Stimulated activated effector memory CD8-positive, alpha-beta T cell treated with anti-CD3 and anti-CD28 coated beads, Interleukin-12 subunit alpha, Interleukin-12 subunit beta, amount 100 ng/mL, for 72 hours (primary cell): ENCODE measurements around the gene OR10A4.
A peak's percentile ranks its signal among the peaks of the same experiment; 100 is the strongest.
"Not testable (repeated sequence)": the region's sequence is repeated elsewhere in the genome, so short reads cannot be mapped to it uniquely, and the experiment has no call there.

Experiments
- ATAC-seq: fragments of 150-1000 bp; cut with Tn5 transposase; 2 replicates; pipeline ENCODE4 v1.10.0; 2021
- DNase-seq, 2 donors: peaks; one replicate each; pipeline ENCODE4 v3.0.0; 2021 to 2022; ENCODE audit warnings: low spot score in 2 of 2
- H3K27ac Mint-ChIP-seq: one replicate; pipeline ENCODE4 v1.8.0; 2022; ENCODE audit warnings: mild to moderate bottlenecking, mixed read lengths
- H3K36me3 Mint-ChIP-seq: one replicate; pipeline ENCODE4 v1.8.0; 2022; ENCODE audit warnings: mild to moderate bottlenecking, mixed read lengths
- H3K4me1 Mint-ChIP-seq: one replicate; pipeline ENCODE4 v1.8.0; 2022; ENCODE audit warnings: mixed read lengths
- H3K4me3 Mint-ChIP-seq: one replicate; pipeline ENCODE4 v1.8.0; 2022; ENCODE audit warnings: mild to moderate bottlenecking, mixed read lengths
- H3K9me3 Mint-ChIP-seq: one replicate; pipeline ENCODE4 v1.8.0; 2022; ENCODE audit warnings: mixed read lengths

The OR10A4 gene

GRCh38 chr11:6876914-6877313 lies 489 bp downstream of the OR10A4 start:
- Mint-ChIP-seq H3K36me3 (no peaks in the 10 kb centered on the region), H3K4me1 (no peaks in the 10 kb centered on the region), H3K9me3 (peaks cover 3% of the 10 kb centered on the region), H3K4me3 (no peak overlapping the region), H3K27ac (no peak overlapping the region)
- no peak for ATAC-seq
- DNase-seq: no peak

DNA sequence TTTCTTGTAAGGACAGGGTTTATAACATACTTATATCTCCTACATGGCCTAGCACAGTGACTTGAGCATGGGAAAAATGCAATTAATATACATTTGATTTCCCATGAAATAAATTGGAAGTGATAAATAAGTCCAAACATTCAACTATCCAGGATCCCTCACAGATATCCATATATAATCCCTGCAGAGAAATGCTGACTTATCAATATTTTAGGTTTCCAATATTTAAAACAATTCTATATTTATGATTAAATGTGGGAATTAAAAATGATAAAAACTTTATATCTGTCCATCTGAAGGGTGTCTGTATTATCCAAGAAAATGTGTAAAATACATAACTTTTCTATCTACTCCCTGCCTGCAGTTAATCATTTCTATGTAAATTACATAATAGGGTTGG lies 6.3 kb downstream of the OR10A4 start:
- DNase-seq: no peak
- H3K4me1 Mint-ChIP-seq: no peaks in the 10 kb centered on the region
- ATAC-seq: no peak
- no peak overlapping the region for H3K27ac Mint-ChIP-seq
- peaks cover 3% of the 10 kb centered on the region for H3K9me3 Mint-ChIP-seq
- H3K4me3 Mint-ChIP-seq: no peak overlapping the region
- no peaks in the 10 kb centered on the region for H3K36me3 Mint-ChIP-seq

- DNase-seq, H3K4me3 Mint-ChIP-seq, ATAC-seq, H3K4me1 Mint-ChIP-seq, H3K9me3 Mint-ChIP-seq, H3K27ac Mint-ChIP-seq, H3K36me3 Mint-ChIP-seq: not testable (repeated sequence)
Observed at GRCh38 chr11:6887711-6888110, 11.3 kb downstream of the OR10A4 start.

DNA sequence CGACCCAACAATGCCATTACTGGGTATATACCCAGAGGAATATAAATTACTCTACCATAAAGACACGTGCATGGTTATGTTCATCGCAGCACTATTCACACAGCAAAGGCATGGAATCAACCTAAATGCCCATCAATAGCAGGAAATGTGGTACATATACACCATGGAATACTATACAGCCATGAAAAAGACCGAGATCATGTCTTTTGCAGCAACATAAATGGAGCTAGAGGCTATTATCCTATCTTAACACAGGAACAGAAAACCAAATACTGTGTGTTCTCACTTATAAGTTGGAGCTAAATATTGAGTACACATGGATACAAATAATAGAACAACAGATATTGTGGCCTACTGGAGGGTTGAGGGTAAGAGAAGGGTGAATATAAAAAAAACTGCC lies 12.4 kb downstream of the OR10A4 start:
- no peak overlapping the region for H3K27ac Mint-ChIP-seq
- H3K4me1 Mint-ChIP-seq: no peaks in the 10 kb centered on the region
- H3K9me3 Mint-ChIP-seq: peaks cover 3% of the 10 kb centered on the region
- DNase-seq (no peak), ATAC-seq (no peak)
- no peaks in the 10 kb centered on the region for H3K36me3 Mint-ChIP-seq
- H3K4me3 Mint-ChIP-seq: no peak overlapping the region

DNA sequence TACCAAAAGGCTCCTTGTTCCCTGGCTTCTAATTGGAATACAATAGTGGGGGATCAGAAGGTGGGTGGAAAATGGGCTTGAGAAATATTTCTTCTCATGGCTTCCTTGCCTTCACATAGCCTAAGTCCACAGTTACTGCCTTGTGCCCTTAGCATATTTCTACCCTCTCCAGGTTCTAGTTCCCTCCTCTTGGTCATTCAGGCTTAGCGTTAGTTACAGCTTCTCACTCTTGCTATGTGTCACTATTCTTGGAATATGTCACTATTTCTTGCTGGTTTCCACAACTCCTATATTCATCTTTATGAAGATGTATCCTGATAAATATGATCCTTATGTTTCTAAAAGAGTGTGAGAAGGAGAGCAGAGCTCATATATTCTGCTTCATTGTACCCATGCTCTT lies 13.4 kb downstream of the OR10A4 start:
- H3K4me1 Mint-ChIP-seq: no peaks in the 10 kb centered on the region
- no peaks in the 10 kb centered on the region for H3K36me3 Mint-ChIP-seq
- no peak for ATAC-seq
- no peak overlapping the region for H3K27ac Mint-ChIP-seq
- no peak for DNase-seq
- peaks cover 3% of the 10 kb centered on the region for H3K9me3 Mint-ChIP-seq
- H3K4me3 Mint-ChIP-seq: no peak overlapping the region

GRCh38 chr11:6892400-6892799 lies 16.0 kb downstream of the OR10A4 start, which contains the start of gene OR2D2:
Gene OR2D2, minus strand, starts transcription at chr11:6892500. Its CDS starts 0 bp downstream, at chr11:6892500.
- Mint-ChIP-seq H3K4me3 (no peak within 1 kb of the TSS), H3K9me3 (no peaks in the 10 kb centered on the region), H3K36me3 (no peaks in the 10 kb centered on the region)

DNA sequence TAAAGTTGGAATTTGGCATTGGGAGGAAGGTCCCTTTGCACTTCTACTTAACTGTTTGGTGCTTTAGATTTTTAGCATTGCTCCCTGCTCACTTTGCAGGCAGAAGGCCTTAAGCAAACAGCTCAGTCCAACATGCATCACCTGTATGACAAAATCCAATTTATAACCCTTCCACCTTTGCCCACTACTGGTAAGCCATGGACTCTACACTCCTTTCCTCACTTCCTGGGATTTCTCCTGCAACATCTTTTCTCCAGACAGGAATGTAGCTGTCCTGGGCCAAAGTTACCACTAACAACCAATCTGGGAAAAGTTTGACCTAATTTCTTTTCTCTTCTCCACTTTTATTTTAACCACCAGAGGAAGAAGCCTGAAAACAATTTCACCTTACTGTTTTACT lies 17.7 kb downstream of the OR10A4 start:
- ATAC-seq (no peak), DNase-seq (no peak)
- Mint-ChIP-seq H3K9me3 (no peaks in the 10 kb centered on the region), H3K36me3 (no peaks in the 10 kb centered on the region), H3K4me3 (no peak overlapping the region), H3K4me1 (no peaks in the 10 kb centered on the region), H3K27ac (no peak overlapping the region)

More at GRCh38 chr11:6892400-6892799, 16.0 kb downstream of the OR10A4 start, which contains the start of gene OR2D2:
- no peak within 1 kb of the TSS for H3K27ac Mint-ChIP-seq
- ATAC-seq (no peak), DNase-seq (no peak)
- H3K4me1 Mint-ChIP-seq: no peaks in the 10 kb centered on the region

GRCh38 chr11:6895010-6895409 lies 18.6 kb downstream of the OR10A4 start:
- ATAC-seq (peak; percentile 78), DNase-seq (no peak)
- no peak overlapping the region for H3K4me3 Mint-ChIP-seq
- no peak overlapping the region for H3K27ac Mint-ChIP-seq
- H3K4me1 Mint-ChIP-seq: no peaks in the 10 kb centered on the region
- H3K36me3 Mint-ChIP-seq: no peaks in the 10 kb centered on the region
- H3K9me3 Mint-ChIP-seq: no peaks in the 10 kb centered on the region

DNA sequence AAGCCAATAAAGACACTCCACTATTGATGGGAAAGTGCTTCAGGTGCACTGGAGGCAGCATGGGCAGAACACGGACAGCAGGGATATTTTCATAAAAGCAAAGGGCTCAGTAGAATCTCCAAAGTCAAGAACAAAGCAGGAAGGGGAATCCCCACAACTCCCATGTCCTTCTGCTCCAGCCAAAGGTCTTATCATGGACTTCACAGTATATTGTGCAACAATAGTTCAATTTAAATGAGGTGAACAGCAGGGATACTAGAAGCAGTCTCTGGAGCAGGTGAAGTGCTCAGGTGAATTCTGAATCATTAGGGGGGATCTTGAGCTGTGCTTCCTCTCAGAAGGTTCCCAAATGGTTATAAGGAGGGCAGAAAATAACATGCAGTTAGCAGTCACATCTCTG lies 22.5 kb downstream of the OR10A4 start:
- H3K9me3 Mint-ChIP-seq: no peaks in the 10 kb centered on the region
- H3K27ac Mint-ChIP-seq: no peak overlapping the region
- no peak overlapping the region for H3K4me3 Mint-ChIP-seq
- DNase-seq: no peak
- H3K4me1 Mint-ChIP-seq: no peaks in the 10 kb centered on the region
- no peak for ATAC-seq
- no peaks in the 10 kb centered on the region for H3K36me3 Mint-ChIP-seq

- DNase-seq (no peak), ATAC-seq (no peak)
- Mint-ChIP-seq H3K36me3 (no peaks in the 10 kb centered on the region), H3K4me3 (no peak overlapping the region), H3K4me1 (no peaks in the 10 kb centered on the region), H3K27ac (no peak overlapping the region), H3K9me3 (no peaks in the 10 kb centered on the region)
Observed at GRCh38 chr11:6900327-6900999, 24.0 kb downstream of the OR10A4 start.

DNA sequence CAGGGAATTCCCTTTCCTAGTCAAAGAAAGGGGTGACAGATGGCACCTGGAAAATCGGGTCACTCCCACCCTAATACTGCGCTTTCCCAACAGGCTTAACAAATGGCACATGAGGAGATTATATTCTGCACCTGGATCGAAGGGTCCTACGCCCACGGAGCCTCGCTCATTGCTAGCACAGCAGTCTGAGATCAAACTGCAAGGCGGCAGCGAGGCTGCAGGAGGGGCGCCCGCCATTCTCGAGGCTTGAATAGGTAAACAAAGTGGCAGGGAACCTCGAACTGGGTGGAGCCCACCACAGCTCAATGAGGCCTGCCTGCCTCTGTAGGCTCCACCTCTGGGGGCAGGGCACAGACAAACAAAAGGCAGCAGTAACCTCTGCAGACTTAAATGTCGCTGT lies 28.4 kb downstream of the OR10A4 start:
- H3K9me3 Mint-ChIP-seq, H3K27ac Mint-ChIP-seq, H3K4me3 Mint-ChIP-seq, H3K36me3 Mint-ChIP-seq, DNase-seq, H3K4me1 Mint-ChIP-seq, ATAC-seq: not testable (repeated sequence)

GRCh38 chr11:6911378-6911777 lies 35.0 kb downstream of the OR10A4 start:
- H3K36me3 Mint-ChIP-seq: no peaks in the 10 kb centered on the region
- ATAC-seq: peak; percentile 28
- H3K4me3 Mint-ChIP-seq: no peak overlapping the region
- no peak for DNase-seq
- H3K27ac Mint-ChIP-seq: no peak overlapping the region
- H3K4me1 Mint-ChIP-seq: no peaks in the 10 kb centered on the region
- no peaks in the 10 kb centered on the region for H3K9me3 Mint-ChIP-seq

- Mint-ChIP-seq H3K36me3 (no peaks in the 10 kb centered on the region), H3K27ac (no peak overlapping the region), H3K9me3 (no peaks in the 10 kb centered on the region), H3K4me3 (no peak overlapping the region), H3K4me1 (no peaks in the 10 kb centered on the region)
- ATAC-seq (peak; percentile 32), DNase-seq (no peak)
Observed at GRCh38 chr11:6911948-6912347, 35.5 kb downstream of the OR10A4 start.

DNA sequence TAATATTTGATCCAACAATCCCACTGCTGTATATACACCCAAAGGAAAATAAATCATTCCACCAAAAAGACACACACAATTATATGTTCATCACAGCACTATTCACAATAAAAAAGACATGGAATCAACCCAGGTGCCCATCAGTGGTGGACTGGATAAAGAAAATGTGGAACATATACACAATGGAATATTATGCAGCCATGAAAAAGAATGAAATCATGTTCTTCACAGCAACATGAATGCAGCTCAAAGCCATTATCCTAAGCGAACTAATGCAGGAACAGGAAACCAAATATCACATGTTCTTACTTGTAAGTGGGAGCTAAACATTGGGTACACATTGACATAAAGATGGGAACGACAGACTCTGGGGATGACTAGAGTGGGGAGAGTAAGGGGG lies 43.3 kb downstream of the OR10A4 start:
- Mint-ChIP-seq H3K4me1 (no peaks in the 10 kb centered on the region), H3K27ac (no peak overlapping the region), H3K4me3 (no peak overlapping the region), H3K36me3 (no peaks in the 10 kb centered on the region), H3K9me3 (no peaks in the 10 kb centered on the region)
- no peak for ATAC-seq
- DNase-seq: no peak

DNA sequence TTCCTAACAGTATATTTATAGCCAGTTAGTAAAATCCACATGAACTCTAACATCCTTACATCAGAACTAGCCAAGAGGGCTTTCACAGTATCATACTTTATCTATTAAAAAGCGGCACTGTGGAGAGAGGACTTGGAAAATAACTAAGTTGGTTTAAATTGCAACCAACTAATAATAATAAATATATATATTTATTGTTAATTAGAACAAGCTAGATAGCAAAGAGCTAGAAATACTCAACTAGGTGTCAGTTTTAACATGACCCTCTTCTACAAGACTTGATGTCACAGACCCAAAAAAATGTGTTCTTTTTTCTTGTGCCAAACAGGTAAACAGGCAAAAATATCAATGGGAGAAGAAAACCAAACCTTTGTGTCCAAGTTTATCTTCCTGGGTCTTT lies 44.3 kb downstream of the OR10A4 start, which contains the start of gene OR2D3:
Gene OR2D3, plus strand, starts transcription at position 301 of the 400 bp plus-strand sequence. Its CDS starts 0 bp downstream, at position 301.
- no peak for DNase-seq
- no peaks in the 10 kb centered on the region for H3K36me3 Mint-ChIP-seq

GRCh38 chr11:6925007-6925577 lies 48.7 kb downstream of the OR10A4 start:
- no peak for DNase-seq
- no peaks in the 10 kb centered on the region for H3K36me3 Mint-ChIP-seq
- peaks cover 13% of the 10 kb centered on the region for H3K4me1 Mint-ChIP-seq
- no peak overlapping the region for H3K4me3 Mint-ChIP-seq
- H3K27ac Mint-ChIP-seq: no peak overlapping the region
- no peaks in the 10 kb centered on the region for H3K9me3 Mint-ChIP-seq
- no peak for ATAC-seq

More for the DNA sequence above, 44.3 kb downstream of the OR10A4 start, which contains the start of gene OR2D3:
- no peak for ATAC-seq
- Mint-ChIP-seq H3K9me3 (no peaks in the 10 kb centered on the region), H3K4me3 (no peak within 1 kb of the TSS), H3K27ac (no peak within 1 kb of the TSS), H3K4me1 (peaks cover 1% of the 10 kb centered on the region)
